Suprapubic skin (tissue), 3 donors: ENCODE measurements around the gene PIWIL4.

Source experiments
- EP300 ChIP-seq: sonication (generic); formaldehyde crosslinking; IDR thresholded peaks from one replicate; pipeline ENCODE4 v1.6.1; 2017; ENCODE audit warnings: antibody characterized with exemption
- TF ChIP-seq, protein P1 (sequence below), 2 donors: fragments of 200-600 bp in 1 of 2; fragments of 450-650 bp in 1 of 2; sonication (generic) in 1 of 2; IDR thresholded peaks; one replicate each; pipeline ENCODE4 v1.5.1; 2016 to 2019; ENCODE audit warnings: antibody characterized with exemption in 2 of 2, mild to moderate bottlenecking in 1 of 2, moderate library complexity in 1 of 2

DNA sequence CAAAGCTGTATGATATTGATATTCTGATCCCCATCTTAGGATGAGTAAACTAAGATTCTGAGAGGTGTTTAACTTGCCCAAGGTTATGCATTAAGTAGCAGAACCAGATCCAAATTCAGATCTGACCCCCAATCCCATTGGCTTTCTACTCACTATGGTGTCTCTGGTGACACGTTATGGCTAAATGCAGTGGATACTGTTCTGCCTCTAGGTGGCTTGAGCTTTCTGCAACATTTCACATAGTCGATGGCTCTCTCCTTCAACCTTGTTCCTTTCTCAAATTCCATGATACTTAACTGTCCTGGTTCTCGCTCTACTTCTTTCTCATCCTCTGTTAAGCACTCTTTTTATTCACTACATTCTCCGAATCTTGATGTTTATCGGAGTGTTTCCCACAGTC lies 45.5 kb upstream of the PIWIL4 start:
- TF ChIP-seq, protein P1, sequence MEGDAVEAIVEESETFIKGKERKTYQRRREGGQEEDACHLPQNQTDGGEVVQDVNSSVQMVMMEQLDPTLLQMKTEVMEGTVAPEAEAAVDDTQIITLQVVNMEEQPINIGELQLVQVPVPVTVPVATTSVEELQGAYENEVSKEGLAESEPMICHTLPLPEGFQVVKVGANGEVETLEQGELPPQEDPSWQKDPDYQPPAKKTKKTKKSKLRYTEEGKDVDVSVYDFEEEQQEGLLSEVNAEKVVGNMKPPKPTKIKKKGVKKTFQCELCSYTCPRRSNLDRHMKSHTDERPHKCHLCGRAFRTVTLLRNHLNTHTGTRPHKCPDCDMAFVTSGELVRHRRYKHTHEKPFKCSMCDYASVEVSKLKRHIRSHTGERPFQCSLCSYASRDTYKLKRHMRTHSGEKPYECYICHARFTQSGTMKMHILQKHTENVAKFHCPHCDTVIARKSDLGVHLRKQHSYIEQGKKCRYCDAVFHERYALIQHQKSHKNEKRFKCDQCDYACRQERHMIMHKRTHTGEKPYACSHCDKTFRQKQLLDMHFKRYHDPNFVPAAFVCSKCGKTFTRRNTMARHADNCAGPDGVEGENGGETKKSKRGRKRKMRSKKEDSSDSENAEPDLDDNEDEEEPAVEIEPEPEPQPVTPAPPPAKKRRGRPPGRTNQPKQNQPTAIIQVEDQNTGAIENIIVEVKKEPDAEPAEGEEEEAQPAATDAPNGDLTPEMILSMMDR (IDR thresholded peaks at IDR 0.05), result peak in 1 of 2 donors; percentile 7
- TF ChIP-seq EP300, result no peak
